Astrocyte (in vitro differentiated cells and primary cell): Measurements from ENCODE around the gene LUZP2.

Experiments used
- CTCF ChIP-seq: IDR thresholded peaks from 2 replicates; pipeline ENCODE4 v1.5.1; 2011; ENCODE audit warnings: low read depth, mild to moderate bottlenecking, inconsistent platforms, low read length, moderate library complexity; ENCODE audit not compliant: insufficient read depth
- EZH2 ChIP-seq: IDR thresholded peaks from 2 replicates; pipeline ENCODE4 v1.6.1; 2012; ENCODE audit warnings: mild to moderate bottlenecking, low read length, inconsistent platforms; ENCODE audit not compliant: insufficient read depth

DNA sequence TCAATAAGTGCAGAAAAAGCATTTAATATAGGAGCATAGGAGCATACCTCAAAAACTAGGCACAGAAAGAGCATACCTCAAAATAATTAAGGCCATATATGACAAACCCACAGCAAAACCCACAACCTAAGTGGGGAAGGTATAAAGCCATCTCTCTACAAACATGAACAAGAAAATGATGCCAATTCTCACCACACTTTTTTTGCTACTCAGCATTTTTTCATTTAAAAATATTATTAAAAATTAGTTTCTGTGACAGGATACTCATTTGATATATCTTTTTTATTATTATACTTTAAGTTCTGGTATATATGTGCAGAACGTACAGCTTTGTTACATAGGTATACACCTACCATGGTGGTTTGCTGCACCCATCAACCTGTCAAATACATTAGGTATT, 352.0 kb downstream of the LUZP2 start:
- TF ChIP-seq CTCF (no peak), EZH2 (no peak)
